Keratinocyte (primary cell): Measurements from ENCODE around the gene ARHGDIA.

Experiments used
- EZH2 ChIP-seq: IDR thresholded peaks from one replicate; pipeline ENCODE4 v1.6.1; 2012; ENCODE audit warnings: inconsistent platforms, mild to moderate bottlenecking, low read length, moderate library complexity
- TF ChIP-seq, protein P1 (sequence below), 3 experiments: IDR thresholded peaks in 1 of 3; conservative IDR thresholded peaks in 1 of 3; optimal IDR thresholded peaks in 1 of 3; 2 replicates in 2 of 3; 3 replicates in 1 of 3; pipeline versions ENCODE3 to v1.5.1; 2011; ENCODE audit warnings: low read length in 3 of 3, mild to moderate bottlenecking in 3 of 3, moderate library complexity in 2 of 3, control low read depth in 1 of 3, inconsistent platforms in 1 of 3; ENCODE audit not compliant: insufficient read depth in 2 of 3; ENCODE audit errors: extremely low read depth in 1 of 3

- TF ChIP-seq EZH2 = no peak
- TF ChIP-seq, protein P1, sequence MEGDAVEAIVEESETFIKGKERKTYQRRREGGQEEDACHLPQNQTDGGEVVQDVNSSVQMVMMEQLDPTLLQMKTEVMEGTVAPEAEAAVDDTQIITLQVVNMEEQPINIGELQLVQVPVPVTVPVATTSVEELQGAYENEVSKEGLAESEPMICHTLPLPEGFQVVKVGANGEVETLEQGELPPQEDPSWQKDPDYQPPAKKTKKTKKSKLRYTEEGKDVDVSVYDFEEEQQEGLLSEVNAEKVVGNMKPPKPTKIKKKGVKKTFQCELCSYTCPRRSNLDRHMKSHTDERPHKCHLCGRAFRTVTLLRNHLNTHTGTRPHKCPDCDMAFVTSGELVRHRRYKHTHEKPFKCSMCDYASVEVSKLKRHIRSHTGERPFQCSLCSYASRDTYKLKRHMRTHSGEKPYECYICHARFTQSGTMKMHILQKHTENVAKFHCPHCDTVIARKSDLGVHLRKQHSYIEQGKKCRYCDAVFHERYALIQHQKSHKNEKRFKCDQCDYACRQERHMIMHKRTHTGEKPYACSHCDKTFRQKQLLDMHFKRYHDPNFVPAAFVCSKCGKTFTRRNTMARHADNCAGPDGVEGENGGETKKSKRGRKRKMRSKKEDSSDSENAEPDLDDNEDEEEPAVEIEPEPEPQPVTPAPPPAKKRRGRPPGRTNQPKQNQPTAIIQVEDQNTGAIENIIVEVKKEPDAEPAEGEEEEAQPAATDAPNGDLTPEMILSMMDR (optimal IDR thresholded peaks at IDR 0.05 in 1 of 3, IDR thresholded peaks at IDR 0.05 in 1 of 3, conservative IDR thresholded peaks at IDR 0.05 in 1 of 3; ENCODE audit: extremely low read depth in 1 of 3, insufficient read depth in 2 of 3, low read length in 3 of 3) = no peak
Measured at GRCh38 chr17:81831563-81831956, 39.6 kb downstream of the ARHGDIA start.
